ENCODE data around the gene PEF1. TPM values are rescaled to one million over a fixed set of nuclear protein-coding genes. Genes with fewer than 3 reads are reported as not detected.
"Not testable (repeated sequence)": the region's sequence is repeated elsewhere in the genome, so short reads cannot be mapped to it uniquely, and the experiment has no call there.

Gene PEF1
- total and polyA plus RNA-seq, 2 experiments from 2014 or later = 71.3 to 97.5 TPM

DNA sequence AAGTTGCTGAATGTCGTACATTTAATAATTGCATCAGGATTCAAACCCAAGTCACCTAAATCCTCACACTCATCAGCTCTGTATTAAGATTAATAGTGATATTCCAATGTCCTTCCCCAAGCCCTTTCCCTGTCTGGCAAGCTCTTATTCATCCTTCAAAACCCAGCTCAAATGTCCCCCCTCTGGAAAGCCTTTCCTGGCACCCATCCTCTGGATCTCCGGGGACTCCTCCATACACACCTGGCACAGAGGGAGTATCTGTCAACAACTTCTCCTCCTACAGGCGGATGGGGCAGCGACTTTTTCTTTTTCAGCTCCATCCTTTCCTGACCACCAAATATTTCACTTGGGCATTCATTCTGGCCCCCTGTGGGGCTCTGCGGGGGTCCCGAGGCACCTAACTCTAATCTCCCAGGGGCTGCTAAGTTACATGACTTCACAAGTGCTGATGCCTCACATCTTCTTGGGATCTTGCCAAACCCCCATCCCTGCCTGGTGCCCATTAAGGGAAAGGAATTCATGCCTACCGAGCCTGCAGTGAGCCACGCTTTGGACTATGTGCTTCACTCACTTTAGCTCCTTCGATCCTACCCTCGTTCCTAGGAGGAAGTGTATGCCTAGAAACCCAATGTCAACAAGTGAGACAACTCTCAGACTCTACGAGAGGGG is 53.1 kb downstream of the PEF1 start:
- in situ Hi-C loops (cut with MboI) = no loop called here

DNA sequence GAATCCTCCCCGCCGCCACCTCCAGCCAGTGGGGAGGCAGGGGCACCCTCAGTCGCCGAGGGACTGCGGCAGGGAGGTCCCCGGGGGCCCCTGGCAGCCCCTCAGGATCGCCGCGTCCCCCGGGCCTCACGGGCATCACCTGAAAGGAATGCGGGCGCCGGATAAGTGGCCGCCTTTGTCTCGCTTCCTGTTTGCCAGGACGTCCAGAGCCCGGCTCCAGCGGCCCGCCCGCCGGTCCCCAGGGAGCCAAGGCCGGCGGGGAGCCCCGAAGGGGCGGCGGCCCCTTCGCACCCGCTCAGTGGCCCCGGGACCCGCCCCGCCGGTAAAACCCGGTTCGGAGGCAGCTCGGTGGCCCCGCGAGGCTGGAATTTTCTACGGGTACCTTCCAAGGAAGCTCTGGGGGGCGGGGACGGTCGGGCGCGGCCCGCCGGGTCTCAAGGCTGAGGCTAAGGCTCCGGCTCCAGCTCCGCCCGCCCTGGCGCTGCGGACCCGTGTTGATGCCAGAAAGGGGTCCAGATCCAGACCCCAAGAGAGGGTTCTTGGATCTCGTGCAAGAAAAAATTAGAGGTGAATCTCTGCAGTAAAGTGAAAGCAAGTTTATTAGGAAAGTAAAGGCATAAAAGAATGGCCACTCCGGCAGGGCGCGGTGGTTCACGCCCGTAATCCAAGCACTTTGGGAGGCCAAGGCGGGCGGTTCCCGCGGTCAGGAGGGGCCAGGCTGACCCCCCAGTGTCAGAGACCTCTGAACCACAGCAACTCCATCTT is 55.7 kb downstream of the PEF1 start:
- Histone ChIP-seq H4K20me1 (ENCODE audit: insufficient read depth) (no peaks in the 10 kb centered on the region), H3K9ac (peak overlapping the region; percentile 74), H3K27ac (no peak overlapping the region), H3K9me2 (ENCODE audit: insufficient read depth) (no peaks in the 10 kb centered on the region), H3K4me1 (ENCODE audit: insufficient read depth) (peaks cover 6% of the 10 kb centered on the region; the same call in 1 of the 2 replicates), H3K4me3 (peak overlapping the region; percentile 61), H3K79me2 (ENCODE audit: insufficient read depth) (no peaks in the 10 kb centered on the region), H3K4me2 (ENCODE audit: unreplicated experiment) (peak overlapping the region; percentile 67), H3K36me3 (ENCODE audit: low read depth) (no peaks in the 10 kb centered on the region), H3F3A (ENCODE audit: insufficient read depth) (no peaks in the 10 kb centered on the region), H3K9me3 (ENCODE audit: low read depth) (no peaks in the 10 kb centered on the region), H3K27me3 (replicated peaks; ENCODE audit: insufficient read depth) (no peaks in the 10 kb centered on the region), H2AFZ (peak overlapping the region; percentile 86)
- in situ Hi-C loops (cut with MboI) = no loop called here
- WGBS, 2 experiments (ENCODE audit: low coverage in 1 of 2, low lambda C conversion rate in 2 of 2, missing lambda C conversion rate in 2 of 2) = 20 to 25% methylated on average over 29 to 34 of the region's 62 CpGs
- TF ChIP-seq EZH2phosphoT487 (IDR thresholded peaks at IDR 0.05; ENCODE audit: insufficient read depth, low read depth) (no peak), EZH2 (IDR thresholded peaks at IDR 0.05; ENCODE audit: insufficient read depth, poor library complexity, severe bottlenecking) (no peak)
- peak; percentile 70 for DNase-seq

More for the DNA sequence above, 53.1 kb downstream of the PEF1 start:
- Histone ChIP-seq H3K4me2 (ENCODE audit: unreplicated experiment) (no peak overlapping the region), H3K4me3 (no peak overlapping the region), H3K79me2 (ENCODE audit: insufficient read depth) (no peaks in the 10 kb centered on the region), H3K9me2 (ENCODE audit: insufficient read depth) (no peaks in the 10 kb centered on the region), H3K9me3 (ENCODE audit: low read depth) (no peaks in the 10 kb centered on the region), H3K9ac (no peak overlapping the region), H2AFZ (no peak overlapping the region), H4K20me1 (ENCODE audit: insufficient read depth) (no peaks in the 10 kb centered on the region), H3K36me3 (ENCODE audit: low read depth) (no peaks in the 10 kb centered on the region), H3K4me1 (ENCODE audit: insufficient read depth) (peaks cover 6% of the 10 kb centered on the region; the same call in 1 of the 2 replicates), H3K27me3 (replicated peaks; ENCODE audit: insufficient read depth) (no peaks in the 10 kb centered on the region), H3F3A (ENCODE audit: insufficient read depth) (no peaks in the 10 kb centered on the region), H3K27ac (no peak overlapping the region)
- DNase-seq = peak; percentile 48
- WGBS, 2 experiments (ENCODE audit: low coverage in 1 of 2, low lambda C conversion rate in 2 of 2, missing lambda C conversion rate in 2 of 2) = 60 to 67% methylated on average over 11 of the region's 11 CpGs
- no peak for TF ChIP-seq EZH2 (IDR thresholded peaks at IDR 0.05; ENCODE audit: insufficient read depth, poor library complexity, severe bottlenecking)
- TF ChIP-seq EZH2phosphoT487 (IDR thresholded peaks at IDR 0.05; ENCODE audit: insufficient read depth, low read depth) = no peak

DNA sequence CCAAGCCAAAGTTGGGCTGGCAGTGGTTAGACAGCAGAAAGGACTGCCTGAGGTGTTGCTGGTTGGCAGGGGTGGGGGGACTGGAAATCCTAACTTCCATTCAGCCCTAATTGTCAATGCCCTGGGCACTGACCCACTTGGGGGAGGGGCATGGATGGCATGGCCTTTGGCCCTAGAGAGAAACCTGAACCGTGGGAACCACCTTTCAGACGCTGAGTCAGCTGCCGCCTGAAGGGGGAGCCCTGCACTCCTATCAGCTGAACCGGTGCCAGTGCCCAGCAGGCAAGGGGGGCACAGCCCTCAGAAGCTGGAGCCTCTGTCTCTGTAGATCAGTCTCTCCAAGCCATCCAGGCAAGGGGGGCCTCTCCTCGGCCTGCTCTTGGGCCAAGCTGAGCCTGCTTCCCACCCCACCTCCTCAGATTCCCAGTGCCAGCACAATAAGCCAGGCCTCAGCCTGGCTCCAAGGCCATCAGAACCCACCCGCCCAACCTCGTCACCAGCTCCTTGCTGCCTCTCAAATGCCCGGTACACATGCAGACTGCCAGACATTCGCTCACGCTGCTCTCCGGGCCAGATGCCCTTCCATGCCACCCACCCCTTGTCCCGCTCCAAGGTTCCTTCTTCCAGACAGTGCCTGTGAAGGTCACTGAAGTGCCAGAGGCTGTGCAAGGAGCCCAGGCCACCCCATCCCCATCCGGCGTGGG is 56.8 kb downstream of the PEF1 start:
- H3K4me2 ChIP-seq (ENCODE audit: unreplicated experiment) = no peak overlapping the region
- no peaks in the 10 kb centered on the region for H4K20me1 ChIP-seq (ENCODE audit: insufficient read depth)
- no peak overlapping the region for H3K4me3 ChIP-seq
- H3F3A ChIP-seq (ENCODE audit: insufficient read depth) = no peaks in the 10 kb centered on the region
- peaks cover 6% of the 10 kb centered on the region; the same call in 1 of the 2 replicates for H3K4me1 ChIP-seq (ENCODE audit: insufficient read depth)
- in situ Hi-C loops (cut with MboI) = no loop called here
- H2AFZ ChIP-seq = no peak overlapping the region
- no peaks in the 10 kb centered on the region for H3K9me2 ChIP-seq (ENCODE audit: insufficient read depth)
- DNase-seq = peak; percentile 65
- no peaks in the 10 kb centered on the region for H3K27me3 ChIP-seq (replicated peaks; ENCODE audit: insufficient read depth)
- no peaks in the 10 kb centered on the region for H3K36me3 ChIP-seq (ENCODE audit: low read depth)
- WGBS, 2 experiments (ENCODE audit: low coverage in 1 of 2, low lambda C conversion rate in 2 of 2, missing lambda C conversion rate in 2 of 2) = 76 to 79% methylated on average over 13 to 14 of the region's 14 CpGs
- no peaks in the 10 kb centered on the region for H3K79me2 ChIP-seq (ENCODE audit: insufficient read depth)
- H3K9me3 ChIP-seq (ENCODE audit: low read depth) = no peaks in the 10 kb centered on the region
- H3K9ac ChIP-seq = no peak overlapping the region
- H3K27ac ChIP-seq = no peak overlapping the region
- TF ChIP-seq EZH2 (IDR thresholded peaks at IDR 0.05; ENCODE audit: insufficient read depth, poor library complexity, severe bottlenecking) (no peak), EZH2phosphoT487 (IDR thresholded peaks at IDR 0.05; ENCODE audit: insufficient read depth, low read depth) (no peak)

DNA sequence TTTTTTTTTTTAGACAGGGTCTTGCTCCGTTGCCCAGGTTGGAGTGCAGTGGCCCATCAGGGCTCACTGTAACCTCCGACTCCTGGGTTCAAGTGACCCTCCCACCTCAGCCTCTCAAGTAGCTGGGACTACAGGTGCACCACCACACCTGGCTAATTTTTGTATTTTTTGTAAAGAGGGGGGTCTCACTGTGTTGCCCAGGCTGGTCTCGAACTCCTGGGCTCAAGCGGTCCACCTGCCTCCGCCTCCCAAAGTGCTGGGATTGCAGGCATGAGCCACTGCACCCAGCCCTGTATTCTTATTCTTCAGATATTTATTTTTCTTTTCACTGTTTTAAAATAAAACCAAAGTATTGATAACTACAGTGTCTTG is 57.4 kb downstream of the PEF1 start:
- H3F3A ChIP-seq (ENCODE audit: insufficient read depth); H3K27ac ChIP-seq; H3K36me3 ChIP-seq (ENCODE audit: low read depth); in situ Hi-C loops (cut with MboI); H3K9ac ChIP-seq; DNase-seq; H3K4me2 ChIP-seq (ENCODE audit: unreplicated experiment); H4K20me1 ChIP-seq (ENCODE audit: insufficient read depth); H3K9me2 ChIP-seq (ENCODE audit: insufficient read depth); H3K27me3 ChIP-seq (replicated peaks; ENCODE audit: insufficient read depth); H3K4me1 ChIP-seq (ENCODE audit: insufficient read depth); H2AFZ ChIP-seq; H3K4me3 ChIP-seq; H3K79me2 ChIP-seq (ENCODE audit: insufficient read depth); H3K9me3 ChIP-seq (ENCODE audit: low read depth): not testable (repeated sequence)
- WGBS, 2 experiments (ENCODE audit: low coverage in 1 of 2, low lambda C conversion rate in 2 of 2, missing lambda C conversion rate in 2 of 2) = 86 to 88% methylated on average over 5 of the region's 5 CpGs
